ENCODE data around the gene VAPB. TPM values are rescaled to one million over a fixed set of nuclear protein-coding genes. Genes with fewer than 3 reads are reported as not detected.

Gene VAPB
- total RNA-seq, 1 donor from 2014 or later: 11.1 TPM

- intact Hi-C loops (cut with DNase I): no loop called here
- Histone ChIP-seq H3K4me3 (no peak overlapping the region), H3K9me3 (peaks cover 0 to 23% of the 10 kb centered on the region in 2 donors), H3K27ac (no peak overlapping the region), H3K27me3 (no peaks in the 10 kb centered on the region), H3K36me3 (no peaks in the 10 kb centered on the region), H3K4me1 (no peaks in the 10 kb centered on the region)
- TF ChIP-seq CTCF (IDR thresholded peaks at IDR 0.05): no peak
- no peak for DNase-seq (ENCODE audit: low spot score in 2 of 2)
These were observed 103.2 kb downstream of the VAPB start for GRCh38 chr20:58492074-58492718.

GRCh38 chr20:58492795-58493524 is 103.9 kb downstream of the VAPB start:
- Histone ChIP-seq H3K27ac (no peak overlapping the region), H3K27me3 (no peaks in the 10 kb centered on the region), H3K36me3 (no peaks in the 10 kb centered on the region), H3K4me1 (no peaks in the 10 kb centered on the region), H3K4me3 (no peak overlapping the region), H3K9me3 (peaks cover 0 to 23% of the 10 kb centered on the region in 2 donors)
- no peak for TF ChIP-seq CTCF (IDR thresholded peaks at IDR 0.05)
- no peak for DNase-seq (ENCODE audit: low spot score in 2 of 2)
- intact Hi-C loops (cut with DNase I): no loop called here

- TF ChIP-seq CTCF (IDR thresholded peaks at IDR 0.05): no peak
- H3K27me3 ChIP-seq: no peaks in the 10 kb centered on the region
- peaks cover 0 to 9% of the 10 kb centered on the region in 2 donors for H3K9me3 ChIP-seq
- H3K36me3 ChIP-seq: no peaks in the 10 kb centered on the region
- no peak overlapping the region for H3K27ac ChIP-seq
- no peaks in the 10 kb centered on the region for H3K4me1 ChIP-seq
- intact Hi-C loops (cut with DNase I): no loop called here
- no peak overlapping the region for H3K4me3 ChIP-seq
- DNase-seq (ENCODE audit: low spot score in 2 of 2): no peak
These were observed 106.0 kb downstream of the VAPB start for GRCh38 chr20:58494923-58495622.

GRCh38 chr20:58495623-58496428 is 106.8 kb downstream of the VAPB start:
- TF ChIP-seq CTCF (IDR thresholded peaks at IDR 0.05): no peak
- no peak for DNase-seq (ENCODE audit: low spot score in 2 of 2)
- Histone ChIP-seq H3K27ac (no peak overlapping the region), H3K9me3 (peaks cover 0 to 1% of the 10 kb centered on the region in 2 donors), H3K27me3 (no peaks in the 10 kb centered on the region), H3K4me1 (no peaks in the 10 kb centered on the region), H3K36me3 (no peaks in the 10 kb centered on the region), H3K4me3 (no peak overlapping the region)
- intact Hi-C loops (cut with DNase I): no loop called here

GRCh38 chr20:58496429-58496769 is 107.4 kb downstream of the VAPB start:
- H3K36me3 ChIP-seq: no peaks in the 10 kb centered on the region
- H3K9me3 ChIP-seq: no peaks in the 10 kb centered on the region
- DNase-seq (ENCODE audit: low spot score in 2 of 2): no peak
- no peaks in the 10 kb centered on the region for H3K4me1 ChIP-seq
- no peak overlapping the region for H3K4me3 ChIP-seq
- no peak for TF ChIP-seq CTCF (IDR thresholded peaks at IDR 0.05)
- H3K27me3 ChIP-seq: no peaks in the 10 kb centered on the region
- intact Hi-C loops (cut with DNase I): no loop called here
- H3K27ac ChIP-seq: no peak overlapping the region

Data from ascending aorta (tissue), 2 donors.